ENCODE data around the gene STYK1.

Gene STYK1

DNA sequence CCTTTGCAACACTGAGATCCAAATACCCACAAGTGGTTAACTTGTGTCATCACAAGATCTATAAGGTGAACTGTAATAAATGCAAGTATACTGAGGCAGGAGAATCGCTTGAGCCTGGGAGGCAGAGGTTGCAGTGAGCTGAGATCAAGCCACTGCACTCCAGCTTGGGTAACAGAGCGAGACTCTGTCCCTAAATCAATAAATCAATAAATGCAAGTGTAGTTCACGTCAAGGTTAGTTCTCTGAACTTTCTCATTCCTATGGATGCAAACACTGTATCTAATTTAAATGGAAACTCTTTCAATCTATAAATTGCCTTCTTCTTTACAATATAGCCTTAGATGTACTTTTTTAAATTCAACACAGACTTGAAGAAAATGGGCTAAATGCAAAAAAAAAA, 63.7 kb downstream of the STYK1 start:
- H3K4me3 ChIP-seq (ENCODE audit: low read depth, low read length): no peak overlapping the region
- no peak overlapping the region for H3K4me2 ChIP-seq (ENCODE audit: low read length)
- peaks cover 3% of the 10 kb centered on the region for H3K79me2 ChIP-seq
- no peak overlapping the region for H2AFZ ChIP-seq
- peaks cover 3% of the 10 kb centered on the region for H3K4me1 ChIP-seq
- H3K27ac ChIP-seq: no peak overlapping the region
- H3K27me3 ChIP-seq (ENCODE audit: control insufficient read depth, insufficient read depth, low read length): no peaks in the 10 kb centered on the region
- H3K36me3 ChIP-seq (ENCODE audit: control insufficient read depth, insufficient read depth, low read length): no peaks in the 10 kb centered on the region
- no peak overlapping the region for H3K9ac ChIP-seq
- TF ChIP-seq CTCF (IDR thresholded peaks at IDR 0.05): no peak
- no peaks in the 10 kb centered on the region for H3K9me3 ChIP-seq (ENCODE audit: control insufficient read depth, low read length)

DNA sequence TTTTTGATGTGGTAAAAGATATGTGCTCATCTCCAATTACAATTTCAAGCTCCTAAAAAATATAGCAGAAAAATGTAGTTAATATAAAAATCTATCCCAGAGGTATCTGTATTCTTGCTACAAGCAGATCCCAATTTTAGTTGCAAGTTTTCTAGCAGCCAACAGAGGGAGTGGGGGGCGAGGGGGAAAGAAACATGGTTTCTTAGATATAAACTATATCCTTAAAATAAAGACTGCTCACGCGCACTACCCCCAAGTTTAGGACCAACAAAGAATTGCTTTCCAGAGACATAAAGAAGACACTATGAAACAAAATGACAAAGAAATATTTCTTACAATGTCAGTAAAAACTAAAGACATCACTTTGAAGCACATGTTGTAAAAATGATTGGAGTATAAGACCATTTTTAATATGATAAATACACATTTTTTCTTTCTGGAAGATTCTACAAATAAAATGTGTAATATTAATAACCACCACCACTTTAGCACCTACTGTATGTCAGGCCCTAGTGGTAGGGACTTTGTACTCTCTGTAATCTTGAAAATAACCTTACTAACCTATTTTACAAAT, 65.9 kb downstream of the STYK1 start:
- Histone ChIP-seq H3K4me1 (peaks cover 3% of the 10 kb centered on the region), H3K27me3 (ENCODE audit: control insufficient read depth, insufficient read depth, low read length) (no peaks in the 10 kb centered on the region), H3K36me3 (ENCODE audit: control insufficient read depth, insufficient read depth, low read length) (no peaks in the 10 kb centered on the region), H3K9ac (no peak overlapping the region), H2AFZ (no peak overlapping the region), H3K4me2 (ENCODE audit: low read length) (no peak overlapping the region), H3K79me2 (peaks cover 3% of the 10 kb centered on the region), H3K4me3 (ENCODE audit: low read depth, low read length) (no peak overlapping the region), H3K27ac (no peak overlapping the region), H3K9me3 (ENCODE audit: control insufficient read depth, low read length) (no peaks in the 10 kb centered on the region)
- no peak for TF ChIP-seq CTCF (IDR thresholded peaks at IDR 0.05)

DNA sequence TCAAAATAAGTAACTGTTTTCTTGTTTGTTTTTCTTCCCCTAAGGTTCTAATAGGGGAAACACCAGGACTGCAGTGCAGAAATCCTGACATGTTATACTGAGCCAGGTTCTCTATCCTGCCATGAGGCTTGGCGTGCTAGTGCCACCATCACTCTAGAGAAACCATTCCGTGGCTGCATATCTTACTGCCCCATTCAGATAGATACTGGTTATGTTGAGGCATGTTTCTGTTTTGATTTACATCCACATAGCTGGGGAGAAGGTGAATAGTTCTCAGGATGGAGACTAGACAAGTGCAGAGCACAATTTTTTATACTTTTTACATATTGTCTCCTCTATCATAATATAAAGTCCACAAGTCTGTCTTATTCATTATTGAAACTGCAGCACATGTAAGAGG, 72.0 kb downstream of the STYK1 start:
- no peak overlapping the region for H3K9ac ChIP-seq
- no peaks in the 10 kb centered on the region for H3K9me3 ChIP-seq (ENCODE audit: control insufficient read depth, low read length)
- no peaks in the 10 kb centered on the region for H3K36me3 ChIP-seq (ENCODE audit: control insufficient read depth, insufficient read depth, low read length)
- no peak overlapping the region for H2AFZ ChIP-seq
- no peak overlapping the region for H3K4me3 ChIP-seq (ENCODE audit: low read depth, low read length)
- no peak overlapping the region for H3K27ac ChIP-seq
- no peaks in the 10 kb centered on the region for H3K4me1 ChIP-seq
- H3K79me2 ChIP-seq: no peaks in the 10 kb centered on the region
- no peak for TF ChIP-seq CTCF (IDR thresholded peaks at IDR 0.05)
- H3K4me2 ChIP-seq (ENCODE audit: low read length): no peak overlapping the region
- no peaks in the 10 kb centered on the region for H3K27me3 ChIP-seq (ENCODE audit: control insufficient read depth, insufficient read depth, low read length)

DNA sequence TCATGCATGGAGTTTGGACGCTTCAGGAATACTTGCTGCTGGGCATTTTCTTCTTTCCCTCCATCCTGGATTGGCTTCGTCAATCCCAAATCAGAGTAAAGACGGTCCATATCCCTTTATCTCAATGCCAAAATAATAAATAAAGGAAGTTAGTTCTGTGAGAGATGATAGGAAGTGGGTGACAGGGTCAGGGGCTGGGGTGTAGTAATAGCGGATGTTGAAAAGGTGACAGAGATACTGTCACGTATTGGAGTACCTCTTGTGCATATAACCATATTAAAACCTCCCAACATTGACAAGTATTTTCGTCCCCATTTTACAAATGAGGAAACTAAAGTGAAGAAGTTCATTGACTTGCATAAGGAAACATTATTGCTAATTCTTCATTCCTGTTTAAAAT, 72.9 kb downstream of the STYK1 start:
- no peaks in the 10 kb centered on the region for H3K36me3 ChIP-seq (ENCODE audit: control insufficient read depth, insufficient read depth, low read length)
- H3K27me3 ChIP-seq (ENCODE audit: control insufficient read depth, insufficient read depth, low read length): no peaks in the 10 kb centered on the region
- no peak overlapping the region for H3K9ac ChIP-seq
- no peak overlapping the region for H3K4me2 ChIP-seq (ENCODE audit: low read length)
- no peaks in the 10 kb centered on the region for H3K4me1 ChIP-seq
- H3K9me3 ChIP-seq (ENCODE audit: control insufficient read depth, low read length): no peaks in the 10 kb centered on the region
- no peak overlapping the region for H3K27ac ChIP-seq
- no peak overlapping the region for H2AFZ ChIP-seq
- H3K79me2 ChIP-seq: no peaks in the 10 kb centered on the region
- H3K4me3 ChIP-seq (ENCODE audit: low read depth, low read length): no peak overlapping the region
- TF ChIP-seq CTCF (IDR thresholded peaks at IDR 0.05): no peak

DNA sequence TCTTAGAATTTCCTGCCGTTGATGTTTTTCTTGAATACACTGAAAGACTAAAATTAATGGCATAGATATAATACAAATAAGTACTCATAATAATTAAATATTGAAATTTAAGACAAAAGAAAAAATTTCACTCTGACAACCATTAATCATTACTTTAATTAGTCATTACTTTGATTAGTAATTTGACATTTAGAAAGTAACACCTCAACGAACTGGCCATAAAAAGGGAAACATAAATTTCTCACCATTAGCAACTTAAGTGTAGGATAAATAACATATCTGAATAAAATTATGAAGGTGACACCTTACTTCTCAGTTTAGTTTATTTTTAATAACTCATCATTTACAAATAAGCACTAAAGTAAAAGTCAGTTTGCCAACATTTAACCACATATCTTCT, 78.0 kb downstream of the STYK1 start:
- Histone ChIP-seq H3K9me3 (ENCODE audit: control insufficient read depth, low read length) (no peaks in the 10 kb centered on the region), H3K4me3 (ENCODE audit: low read depth, low read length) (no peak overlapping the region), H3K4me2 (ENCODE audit: low read length) (no peak overlapping the region), H3K4me1 (no peaks in the 10 kb centered on the region), H3K27ac (no peak overlapping the region), H3K9ac (no peak overlapping the region), H2AFZ (no peak overlapping the region), H3K27me3 (ENCODE audit: control insufficient read depth, insufficient read depth, low read length) (no peaks in the 10 kb centered on the region), H3K79me2 (no peaks in the 10 kb centered on the region), H3K36me3 (ENCODE audit: control insufficient read depth, insufficient read depth, low read length) (no peaks in the 10 kb centered on the region)
- TF ChIP-seq CTCF (IDR thresholded peaks at IDR 0.05): no peak
